Pancreas (tissue), 10 donors: ENCODE data around the gene WSCD2. TPM values are rescaled to one million over a fixed set of nuclear protein-coding genes. Genes with fewer than 3 reads are reported as not detected.

Experiments used
- ATAC-seq, 4 donors: fragments of 200-7000 bp; cut with Tn5 transposase; one replicate each; pipeline versions ENCODE4 v1.8.0 to v1.9.1; 2020; ENCODE audit warnings: mild to moderate bottlenecking in 4 of 4, moderate library complexity in 4 of 4
- DNase-seq, 6 donors: peaks; one replicate each; pipeline ENCODE4 v3.0.0-alpha.2; 2020
- FAIRE-seq: peaks from 2 replicates; lab custom pipeline; 2012; peaks lifted over from hg19 to GRCh38; lab: Jason Lieb, UNC
- H3K27ac ChIP-seq, 4 donors: fragments of 200-600 bp; sonication (generic); 1 replicate in 3 of 4; 2 replicates in 1 of 4; pipeline versions ENCODE4 v1.5.0 to v1.8.0; 2020
- H3K27me3 ChIP-seq, 4 donors: fragments of 200-600 bp; one replicate each; pipeline ENCODE4 v1.8.0; 2021
- H3K36me3 ChIP-seq, 3 donors: fragments of 200-600 bp; sonication (generic) in 1 of 3; one replicate each; pipeline versions ENCODE4 v1.5.0 to v1.8.0; 2020 to 2021
- H3K4me1 ChIP-seq, 3 donors: fragments of 200-600 bp; one replicate each; pipeline ENCODE4 v1.8.0; 2021
- H3K4me3 ChIP-seq, 4 donors: fragments of 200-600 bp; sonication (generic) in 2 of 4; one replicate each; pipeline versions ENCODE4 v1.5.0 to v1.8.0; 2020 to 2021
- H3K9me3 ChIP-seq, 4 donors: fragments of 200-600 bp; one replicate each; pipeline ENCODE4 v1.8.0; 2021
- WGBS, 2 donors: extraction: QIAGEN DNeasy Blood & Tissue Kit; methylation state at CpG; one replicate each; pipeline ENCODE4 v1.1.7; 2013; 5-methylcytosine and 5-hydroxymethylcytosine counted together
- intact Hi-C, 3 donors: fragments of 100-400 bp; cut with DNase I; formaldehyde crosslinking; loops; one replicate each; pipeline versions ENCODE4 v1.11.1 to v1.14.2; 2022
- polyA plus RNA-seq, 2 donors: library from polyadenylated mRNA; stranded (reverse); fragments of 200-250 nt; gene quantifications; one replicate each; pipeline ENCODE4 v1.2.3, GENCODE V29; 2013
- total RNA-seq, 6 donors: library from RNA; stranded (reverse); fragmentation: NEBNext Ultra II Directional in 4 of 6; extraction: Animal tissue kit (Norgen Biotek cat#: 25700) in 4 of 6; gene quantifications; one replicate each; pipeline versions ENCODE4 v1.2.1 to v1.2.4, GENCODE V29; 2021 to 2023
- TF ChIP-seq, protein P1 (sequence below), 4 donors: fragments of 200-600 bp; sonication (generic) in 3 of 4; IDR thresholded peaks; one replicate each; pipeline versions ENCODE4 v1.5.0 to v1.8.0; 2021; ENCODE audit warnings: antibody characterized with exemption in 4 of 4
- donor health status: healthy with polysubstance abuse.
- donor health status: DM: no; HTN: no; CAD: no; lungs with moderate emphysema.
- donor health status: DM: no; HTN: no; CAD: no.
- donor health status: control.
- donor health status: control.
- donor health status: Bipolar disorder and iron deficiency.
- donor health status: DM: yes; HTN: yes; CAD: no.
- donor health status: DM: no; HTN: no; CAD: no.
- donor health status: DM: no; HTN: no; CAD: no.
- donor health status: DM: yes; HTN: yes; CAD: no.

The WSCD2 gene
- 1 to 10 TPM in 3 of 6 donors, under 1 TPM in 2, not detected in 1; 0.14 to 2.6 (median 1.1) TPM for total RNA-seq
- 1 to 10 TPM in 1 of 2 donors, under 1 TPM in 1; 0.72 to 5.8 TPM for polyA plus RNA-seq

DNA sequence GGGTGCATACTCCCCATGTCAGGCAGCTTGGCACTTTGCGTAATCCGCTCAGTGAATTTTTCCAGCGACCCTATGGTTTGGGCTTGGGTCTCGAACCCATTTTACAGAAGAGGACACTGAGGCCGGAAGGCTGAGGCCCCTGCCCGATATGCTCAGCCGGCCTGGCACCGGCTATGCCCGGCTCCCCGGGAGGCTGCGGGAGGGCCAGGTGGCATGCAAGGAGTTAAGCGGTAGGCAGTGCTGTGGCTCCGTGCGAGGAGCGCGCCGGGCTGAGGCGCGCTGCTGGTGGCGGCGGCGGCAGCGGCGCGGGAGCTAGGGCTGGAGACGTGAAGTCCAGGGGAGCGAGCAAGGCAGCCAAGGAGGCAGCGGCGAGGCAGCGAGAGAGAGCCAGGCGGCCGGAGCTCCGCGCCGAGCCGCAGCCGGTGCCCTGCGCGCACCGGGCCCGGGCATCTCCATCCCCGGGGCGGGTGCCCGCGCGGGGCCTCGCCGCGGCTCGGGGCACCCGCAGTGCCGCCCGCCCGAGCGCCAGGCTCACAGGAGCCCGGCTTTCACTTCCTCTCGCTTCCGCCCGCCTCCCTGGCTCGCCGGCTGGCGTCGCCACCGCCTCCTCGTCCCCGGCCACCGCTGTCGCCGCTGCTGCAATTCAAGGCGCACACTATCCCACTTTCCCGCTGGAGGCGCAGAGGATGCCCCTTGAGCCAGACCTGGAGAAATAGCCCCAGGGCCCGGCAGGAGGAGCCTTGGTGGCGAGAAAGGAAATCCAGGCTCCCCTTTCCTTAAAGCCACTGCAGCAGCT, at the start of gene WSCD2:
TSS of gene WSCD2 (plus strand) at position 272 of the 796 bp plus-strand sequence. CDS start 66,545 bp downstream, outside the sequence.
- DNase-seq (peak in 4 of 6 donors; percentile 5 to 72 (median 40)), FAIRE-seq (no peak), ATAC-seq (peak in 3 of 4 donors; percentile 72 to 85 (median 79))
- 3 to 6% methylated on average over 42 to 74 of the region's 74 CpGs for WGBS, 2 donors
- Histone ChIP-seq H3K27me3 (peaks cover 0 to 28% (median 10%) of the 10 kb centered on the region in 4 donors), H3K27ac (no peak within 1 kb of the TSS), H3K4me1 (peaks cover 0 to 4% (median 0%) of the 10 kb centered on the region in 3 donors), H3K4me3 (peak within 1 kb of the TSS in 3 of 4 donors; percentile 7 to 37 (median 20)), H3K36me3 (no peaks in the 10 kb centered on the region), H3K9me3 (no peaks in the 10 kb centered on the region)
- TF ChIP-seq, protein P1, sequence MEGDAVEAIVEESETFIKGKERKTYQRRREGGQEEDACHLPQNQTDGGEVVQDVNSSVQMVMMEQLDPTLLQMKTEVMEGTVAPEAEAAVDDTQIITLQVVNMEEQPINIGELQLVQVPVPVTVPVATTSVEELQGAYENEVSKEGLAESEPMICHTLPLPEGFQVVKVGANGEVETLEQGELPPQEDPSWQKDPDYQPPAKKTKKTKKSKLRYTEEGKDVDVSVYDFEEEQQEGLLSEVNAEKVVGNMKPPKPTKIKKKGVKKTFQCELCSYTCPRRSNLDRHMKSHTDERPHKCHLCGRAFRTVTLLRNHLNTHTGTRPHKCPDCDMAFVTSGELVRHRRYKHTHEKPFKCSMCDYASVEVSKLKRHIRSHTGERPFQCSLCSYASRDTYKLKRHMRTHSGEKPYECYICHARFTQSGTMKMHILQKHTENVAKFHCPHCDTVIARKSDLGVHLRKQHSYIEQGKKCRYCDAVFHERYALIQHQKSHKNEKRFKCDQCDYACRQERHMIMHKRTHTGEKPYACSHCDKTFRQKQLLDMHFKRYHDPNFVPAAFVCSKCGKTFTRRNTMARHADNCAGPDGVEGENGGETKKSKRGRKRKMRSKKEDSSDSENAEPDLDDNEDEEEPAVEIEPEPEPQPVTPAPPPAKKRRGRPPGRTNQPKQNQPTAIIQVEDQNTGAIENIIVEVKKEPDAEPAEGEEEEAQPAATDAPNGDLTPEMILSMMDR (IDR thresholded peaks at IDR 0.05), result no peak
- intact Hi-C loops, result no loop called here

DNA sequence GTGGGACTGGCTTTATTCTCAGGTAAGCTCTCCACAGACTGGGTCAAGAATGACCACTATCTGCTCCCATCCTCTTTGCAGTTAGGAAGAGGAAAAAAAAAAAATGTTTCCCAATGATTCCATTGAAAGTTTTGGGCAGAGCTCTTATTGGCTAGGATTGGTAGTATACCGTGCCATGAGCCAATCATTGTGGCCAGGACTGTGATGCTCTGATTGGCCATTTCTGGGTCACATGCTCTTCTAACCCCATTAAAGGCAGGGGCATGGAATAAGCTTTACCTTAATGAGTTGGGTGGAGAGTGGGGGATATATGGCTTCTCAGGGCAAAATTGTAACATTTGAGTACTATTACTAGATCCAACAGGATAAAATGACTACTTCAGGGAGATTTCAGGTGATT, 49.4 kb upstream of the WSCD2 start:
- 77 to 95% methylated on average over 1 of the region's 1 CpG for WGBS, 2 donors
- FAIRE-seq (no peak), ATAC-seq (no peak), DNase-seq (no peak)
- peaks cover 0 to 6% (median 0%) of the 10 kb centered on the region in 4 donors for H3K27me3 ChIP-seq
- TF ChIP-seq, protein P1 (IDR thresholded peaks at IDR 0.05), result no peak
- H3K9me3 ChIP-seq, result no peaks in the 10 kb centered on the region
- no peak overlapping the region for H3K4me3 ChIP-seq
- H3K27ac ChIP-seq, result no peak overlapping the region
- no peaks in the 10 kb centered on the region for H3K36me3 ChIP-seq
- H3K4me1 ChIP-seq, result no peaks in the 10 kb centered on the region
- intact Hi-C loops, result no loop called here

DNA sequence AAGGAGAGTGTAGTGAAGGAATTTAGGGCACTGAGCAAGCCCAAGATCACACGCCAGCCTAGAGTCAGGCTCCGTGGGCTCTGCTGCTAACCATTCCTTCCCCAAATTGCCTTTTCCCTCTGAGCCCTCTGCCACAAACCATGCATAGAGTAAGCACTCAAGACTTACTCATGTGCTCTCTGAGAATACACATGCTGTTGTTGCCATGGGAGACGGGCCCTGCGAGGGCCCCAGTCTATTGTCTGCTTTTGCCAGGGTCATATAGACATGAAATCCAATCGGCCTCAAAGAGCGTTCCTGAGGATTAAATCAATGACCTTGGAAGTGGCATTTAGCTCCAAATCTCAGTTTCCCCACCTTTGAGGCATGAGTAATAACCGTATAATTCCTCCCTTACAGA, 48.7 kb upstream of the WSCD2 start:
- H3K4me3 ChIP-seq, result no peak overlapping the region
- peaks cover 0 to 6% (median 0%) of the 10 kb centered on the region in 4 donors for H3K27me3 ChIP-seq
- no peaks in the 10 kb centered on the region for H3K36me3 ChIP-seq
- no peaks in the 10 kb centered on the region for H3K9me3 ChIP-seq
- no peak for FAIRE-seq
- H3K27ac ChIP-seq, result no peak overlapping the region
- H3K4me1 ChIP-seq, result no peaks in the 10 kb centered on the region
- 47 to 51% methylated on average over 7 of the region's 7 CpGs for WGBS, 2 donors
- intact Hi-C loops, result no loop called here
- TF ChIP-seq, protein P1 (IDR thresholded peaks at IDR 0.05), result no peak
- no peak for ATAC-seq
- DNase-seq, result no peak

DNA sequence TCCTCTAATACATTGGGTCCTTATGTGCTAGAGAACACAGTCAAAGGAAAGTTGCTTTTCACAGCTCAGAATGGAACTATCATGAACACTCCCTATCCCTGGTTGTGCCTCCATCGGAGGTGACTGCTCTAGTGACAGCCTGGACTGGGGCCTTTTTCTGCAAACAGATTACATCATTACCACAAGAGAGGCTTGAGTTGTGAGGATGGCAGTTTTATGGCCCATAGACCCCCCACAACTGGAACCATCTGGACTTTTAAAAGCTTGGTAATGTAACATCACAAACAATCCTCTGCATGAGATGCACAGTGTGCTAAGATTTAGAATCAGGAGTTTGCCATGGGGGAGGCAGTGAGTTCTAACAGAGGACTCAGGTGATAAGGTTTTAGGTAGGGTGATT, 46.6 kb upstream of the WSCD2 start:
- no peak for ATAC-seq
- no peak for FAIRE-seq
- Histone ChIP-seq H3K36me3 (no peaks in the 10 kb centered on the region), H3K27me3 (peaks cover 0 to 2% (median 0%) of the 10 kb centered on the region in 4 donors), H3K4me3 (no peak overlapping the region), H3K9me3 (no peaks in the 10 kb centered on the region), H3K4me1 (no peaks in the 10 kb centered on the region), H3K27ac (no peak overlapping the region)
- intact Hi-C loops, result no loop called here
- DNase-seq, result no peak
- WGBS, 2 donors, result 48 to 49% methylated on average over 1 of the region's 1 CpG
- TF ChIP-seq, protein P1 (IDR thresholded peaks at IDR 0.05), result no peak

DNA sequence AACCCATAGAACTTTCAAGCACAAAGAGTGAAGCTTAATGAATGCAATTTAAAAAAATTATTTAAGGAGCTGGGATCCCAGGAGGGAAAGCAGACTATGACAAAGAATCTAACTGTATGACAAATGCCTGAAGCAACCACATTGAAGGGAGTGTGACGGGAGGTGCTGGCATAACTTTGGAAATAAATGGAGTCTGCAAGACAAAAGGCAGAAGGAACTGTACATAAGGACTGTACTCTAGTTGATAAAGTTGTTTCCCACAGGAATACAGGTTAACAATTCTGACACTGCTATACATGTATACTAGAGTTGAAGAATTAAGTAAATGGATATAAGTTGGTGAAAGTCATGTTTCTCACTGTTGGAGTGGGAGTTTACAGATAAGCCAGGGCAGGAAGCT, 41.2 kb upstream of the WSCD2 start:
- no peak for ATAC-seq
- no peaks in the 10 kb centered on the region for H3K4me1 ChIP-seq
- no peaks in the 10 kb centered on the region for H3K9me3 ChIP-seq
- TF ChIP-seq, protein P1 (IDR thresholded peaks at IDR 0.05), result no peak
- FAIRE-seq, result no peak
- DNase-seq, result no peak
- H3K4me3 ChIP-seq, result no peak overlapping the region
- WGBS, 2 donors, result 61 to 76% methylated on average over 1 of the region's 1 CpG
- H3K27me3 ChIP-seq, result no peaks in the 10 kb centered on the region
- H3K36me3 ChIP-seq, result no peaks in the 10 kb centered on the region
- intact Hi-C loops, result no loop called here
- H3K27ac ChIP-seq, result no peak overlapping the region
